Superior temporal gyrus (tissue), 1 donor: ENCODE measurements around the gene DMC1.
"Not testable (repeated sequence)": the region's sequence is repeated elsewhere in the genome, so short reads cannot be mapped to it uniquely, and the experiment has no call there.

ENCODE experiments used
- DNase-seq: peaks from one replicate; pipeline ENCODE4 v3.0.0-alpha.2; 2016; ENCODE audit errors: extremely low spot score

Gene DMC1, protein sequence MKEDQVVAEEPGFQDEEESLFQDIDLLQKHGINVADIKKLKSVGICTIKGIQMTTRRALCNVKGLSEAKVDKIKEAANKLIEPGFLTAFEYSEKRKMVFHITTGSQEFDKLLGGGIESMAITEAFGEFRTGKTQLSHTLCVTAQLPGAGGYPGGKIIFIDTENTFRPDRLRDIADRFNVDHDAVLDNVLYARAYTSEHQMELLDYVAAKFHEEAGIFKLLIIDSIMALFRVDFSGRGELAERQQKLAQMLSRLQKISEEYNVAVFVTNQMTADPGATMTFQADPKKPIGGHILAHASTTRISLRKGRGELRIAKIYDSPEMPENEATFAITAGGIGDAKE

DNA sequence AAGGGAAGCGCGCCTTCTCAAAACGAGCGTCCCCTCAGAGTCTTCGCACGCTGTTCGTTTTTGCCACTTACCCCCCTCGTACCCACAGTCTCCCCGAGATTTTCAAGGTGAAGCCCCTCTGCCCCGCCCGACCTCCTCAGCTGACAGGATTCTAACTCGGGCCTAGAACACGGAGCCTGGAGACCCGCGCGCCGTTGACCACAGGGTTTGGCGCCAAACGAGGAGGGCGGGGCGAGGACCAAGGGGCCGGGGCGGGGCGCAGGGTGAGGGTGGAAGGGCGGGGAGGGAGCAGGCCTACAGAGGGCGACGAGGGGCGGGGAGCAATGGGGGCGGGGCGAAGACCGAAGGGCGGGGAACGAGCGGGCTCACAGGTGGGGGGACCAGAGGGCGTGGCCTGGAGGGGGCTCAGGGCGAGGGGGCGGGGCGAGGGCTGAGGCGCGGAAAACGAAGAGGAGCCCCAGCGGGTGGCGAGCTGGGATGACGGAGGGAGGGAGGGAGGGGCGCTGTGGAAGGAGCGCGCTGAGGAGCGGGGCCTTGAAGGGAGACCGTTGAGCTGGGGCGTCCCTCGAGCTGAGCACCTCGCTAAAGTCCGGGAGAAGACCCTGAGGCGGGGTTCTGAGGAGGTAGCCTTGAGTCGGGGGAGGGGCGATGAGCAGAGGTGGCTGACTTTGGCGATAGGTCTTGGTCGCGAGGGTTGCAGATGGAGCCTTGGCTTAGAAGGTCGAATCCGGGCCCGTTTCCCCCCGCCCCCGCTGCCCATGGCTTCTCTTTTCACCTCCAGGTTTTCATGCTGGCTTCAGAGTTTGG, at the start of gene DMC1:
TSS of gene DMC1 (minus strand) at position 212 of the 807 bp plus-strand sequence. CDS start 1,927 bp downstream, outside the sequence.
- peak; percentile 27 for DNase-seq

DNA sequence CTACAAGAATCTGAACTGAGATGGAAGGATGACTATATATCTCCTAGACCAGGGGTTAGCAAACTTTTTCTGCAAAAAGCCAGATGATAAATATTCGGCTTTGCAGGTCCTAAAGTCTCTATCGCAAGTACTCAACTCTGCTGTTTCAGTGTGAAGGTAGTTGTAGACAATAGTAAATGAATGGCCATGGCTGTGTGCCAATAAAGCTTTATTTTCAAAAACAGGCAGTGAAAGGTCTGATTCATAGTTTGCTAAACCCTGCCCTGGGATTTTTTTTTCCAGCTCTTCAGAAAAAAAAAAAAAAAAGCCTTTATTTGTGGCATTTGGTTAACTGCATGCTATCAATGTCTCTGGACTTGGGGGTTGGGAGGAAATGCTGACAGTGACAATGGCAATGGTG, 48.7 kb upstream of the DMC1 start:
- DNase-seq = no peak

DNA sequence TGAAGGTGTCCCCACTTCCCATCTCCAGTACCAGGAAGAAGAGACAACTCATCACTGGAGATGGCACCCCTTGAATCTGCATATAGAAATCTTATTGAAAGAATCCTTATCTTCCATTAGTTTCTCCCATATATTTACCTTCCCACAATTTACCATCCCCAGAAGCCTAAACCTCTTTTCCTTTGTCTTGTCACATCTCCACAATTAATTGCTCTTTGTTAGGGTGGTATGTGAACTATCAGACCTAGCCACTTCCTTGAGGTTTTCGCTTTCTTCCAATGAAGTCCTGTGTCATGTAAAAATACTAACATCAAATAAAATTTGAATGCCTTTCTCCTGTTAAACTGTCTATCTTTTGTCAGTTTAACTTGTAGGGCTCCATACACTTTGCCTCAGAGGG, 48.3 kb upstream of the DMC1 start:
- DNase-seq = no peak

DNA sequence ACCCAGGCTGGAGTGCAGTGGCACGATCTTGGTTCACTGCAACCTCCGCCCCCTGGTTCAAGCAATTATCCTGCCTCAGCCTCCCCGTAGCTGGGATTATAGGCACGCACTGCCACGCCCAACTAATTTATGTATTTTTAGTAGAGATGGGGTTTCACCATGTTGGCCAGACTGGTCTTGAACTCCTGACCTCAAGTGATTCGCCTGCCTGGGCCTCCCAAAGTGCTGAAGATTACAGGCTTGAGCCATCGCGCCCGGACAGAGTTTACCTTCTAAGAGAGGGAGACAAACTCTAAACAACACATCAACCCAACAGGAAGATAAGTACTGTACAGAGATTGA, 45.1 kb upstream of the DMC1 start:
- not testable (repeated sequence) for DNase-seq

DNA sequence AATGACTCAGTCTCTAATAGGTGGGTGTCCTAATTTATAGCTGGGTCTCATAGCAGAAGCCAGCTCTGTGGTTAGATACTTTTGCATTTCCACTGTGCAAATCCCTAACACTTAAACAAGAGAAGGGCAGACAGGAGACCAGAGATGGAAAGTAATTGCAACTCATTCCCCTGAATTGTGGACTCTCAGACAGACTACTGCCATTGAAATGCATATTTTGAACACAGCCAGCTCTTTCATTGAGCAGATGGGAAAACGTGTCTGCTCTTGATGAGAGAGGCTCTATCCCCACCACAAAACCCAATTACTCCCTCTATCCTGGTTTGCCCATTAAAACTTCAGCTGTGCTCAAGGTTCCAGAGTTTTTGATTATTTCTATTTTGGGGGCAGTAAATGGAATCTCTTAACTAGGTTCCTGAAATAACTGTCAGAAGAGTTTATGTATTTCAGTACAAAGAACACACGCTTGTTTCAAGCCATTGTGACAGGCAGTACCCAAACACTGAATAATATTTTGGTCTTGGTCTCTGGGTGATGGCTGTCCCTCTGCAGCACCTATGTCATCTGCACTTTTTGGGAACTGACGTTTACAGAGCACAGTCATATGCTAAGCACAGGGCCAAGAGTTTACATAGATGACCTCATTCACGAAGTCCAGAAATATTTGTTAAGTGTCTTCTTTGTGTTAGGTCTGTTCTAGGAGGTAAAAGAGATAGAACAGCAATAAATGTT, 44.5 kb upstream of the DMC1 start:
- DNase-seq = no peak

DNA sequence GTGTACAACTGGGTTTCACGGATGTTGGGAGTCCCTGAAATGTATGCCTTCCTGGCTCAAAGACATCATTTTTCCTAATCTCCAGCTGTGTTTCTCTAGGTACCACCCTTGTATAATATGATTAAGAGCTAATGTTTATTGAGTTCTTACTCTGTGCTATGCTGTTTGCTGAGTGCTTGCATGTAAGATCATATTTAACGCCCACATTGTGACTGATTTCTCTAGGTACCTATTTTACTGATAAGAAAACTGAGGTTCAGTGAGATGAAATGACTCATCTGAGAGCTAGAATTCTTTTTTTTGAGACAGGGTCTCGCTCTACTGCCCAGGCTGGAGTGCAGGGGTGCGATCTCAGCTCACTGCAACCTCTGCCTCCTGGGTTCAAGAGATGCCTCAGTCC, 43.6 kb upstream of the DMC1 start:
- DNase-seq = no peak

DNA sequence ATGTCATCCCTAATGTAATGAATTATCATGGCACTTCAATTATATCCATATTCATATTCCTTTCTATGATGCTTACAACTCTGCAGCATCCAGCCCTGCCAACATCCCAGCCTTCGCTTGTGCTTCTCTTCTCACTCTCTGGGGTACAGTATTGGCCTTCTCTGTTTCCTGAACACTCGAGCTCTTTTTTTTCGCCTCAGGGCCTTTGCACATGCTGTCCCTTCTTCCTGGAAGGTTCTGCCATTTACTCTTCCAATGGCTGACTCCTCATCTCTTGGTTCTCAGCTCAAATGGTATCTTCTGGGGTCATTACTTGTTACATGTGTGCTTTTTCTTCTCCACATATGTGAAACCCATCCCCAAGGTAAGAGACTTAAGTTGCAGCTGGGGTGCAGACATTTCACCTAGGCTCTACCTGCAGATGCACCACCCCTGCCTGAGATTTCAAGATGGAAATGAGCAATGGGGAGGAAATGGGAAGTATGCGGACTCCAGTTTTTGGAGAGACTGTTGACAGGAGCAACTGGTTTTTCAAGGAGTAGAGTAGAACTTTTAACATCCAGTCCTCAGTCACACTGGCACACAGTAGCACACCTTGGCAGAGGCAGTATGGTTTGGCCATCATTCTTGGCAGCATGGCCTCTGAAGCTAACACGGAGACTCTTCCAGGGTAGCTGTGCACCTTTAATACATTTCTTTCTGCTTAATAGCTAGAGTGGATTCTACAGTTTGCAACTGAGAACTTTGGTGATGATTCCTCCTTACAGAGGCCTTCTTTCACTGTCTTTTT, 42.4 kb upstream of the DMC1 start:
- no peak for DNase-seq

DNA sequence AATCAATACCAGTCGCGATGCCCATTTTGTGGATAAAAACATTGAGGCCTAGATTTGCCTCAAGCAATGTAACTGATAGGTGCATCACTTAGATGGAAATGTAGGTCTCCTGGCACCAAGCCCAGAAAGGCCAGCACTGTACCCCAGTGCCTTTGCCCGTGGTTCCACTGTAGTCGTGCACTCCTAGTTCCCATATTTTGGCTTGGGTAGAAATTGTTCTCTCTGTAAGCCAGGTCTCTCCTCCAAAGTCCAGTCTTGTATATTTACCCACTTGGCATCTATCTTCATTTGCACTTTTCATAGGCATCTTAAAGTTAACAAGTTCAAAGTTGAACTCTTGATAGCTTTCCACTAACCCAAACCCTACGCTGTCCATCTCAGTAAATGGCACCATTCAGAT, 41.6 kb upstream of the DMC1 start:
- DNase-seq = no peak

DNA sequence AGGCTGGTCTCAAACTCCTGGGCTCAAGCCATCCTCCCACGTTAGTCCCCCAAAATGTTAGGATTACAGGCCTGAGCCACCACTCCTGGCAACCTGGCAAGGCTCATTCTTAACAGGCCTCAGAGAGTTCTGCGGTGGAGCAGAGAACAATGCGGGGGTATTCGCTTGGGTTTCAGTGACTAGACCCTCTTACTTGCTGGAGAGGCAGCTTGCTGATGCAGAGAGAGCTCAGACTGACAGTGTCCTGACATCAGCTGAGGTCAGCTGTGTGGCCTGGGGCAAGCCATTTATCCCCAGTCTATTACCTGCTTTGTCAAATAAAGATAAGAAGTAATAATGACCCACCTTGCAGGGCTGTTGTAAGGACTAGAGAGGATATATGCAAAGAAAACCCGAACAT, 40.3 kb upstream of the DMC1 start:
- DNase-seq = no peak

DNA sequence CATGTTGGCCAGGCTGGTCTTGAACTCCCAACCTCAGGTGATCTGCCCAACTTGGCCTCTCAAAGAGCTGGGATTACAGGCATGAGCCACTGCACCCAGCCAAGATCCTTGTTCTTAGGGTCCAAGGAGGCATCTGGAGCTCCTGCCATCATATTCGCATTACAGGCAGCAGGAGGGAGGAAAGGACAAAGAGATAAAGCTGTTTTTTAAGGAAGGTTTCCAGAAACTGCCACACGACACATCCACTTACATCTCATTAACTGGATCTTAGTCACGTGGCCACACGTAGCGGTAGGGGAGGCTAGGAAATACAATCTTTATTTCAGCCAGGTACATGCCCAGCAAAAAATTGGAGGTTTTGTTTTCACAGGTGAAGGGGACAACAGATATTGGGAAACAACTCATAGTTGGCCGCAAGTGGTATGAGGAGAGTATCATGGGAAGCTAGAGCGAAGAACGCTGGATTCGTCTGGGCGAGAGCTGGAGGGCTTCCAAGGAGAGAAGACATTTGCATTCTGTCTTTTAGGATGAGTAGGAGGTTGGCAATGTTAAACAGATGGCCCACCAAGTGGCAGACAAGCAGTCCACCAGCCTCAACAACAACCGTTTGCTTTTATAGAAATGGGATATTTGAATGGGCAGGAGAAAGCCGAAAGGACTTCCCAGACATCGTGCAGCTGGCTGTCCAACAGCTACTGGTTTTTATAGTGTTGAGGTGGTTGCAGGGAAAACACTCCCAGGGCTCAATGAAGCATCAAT, 39.2 kb upstream of the DMC1 start:
- DNase-seq = peak; percentile 42

DNA sequence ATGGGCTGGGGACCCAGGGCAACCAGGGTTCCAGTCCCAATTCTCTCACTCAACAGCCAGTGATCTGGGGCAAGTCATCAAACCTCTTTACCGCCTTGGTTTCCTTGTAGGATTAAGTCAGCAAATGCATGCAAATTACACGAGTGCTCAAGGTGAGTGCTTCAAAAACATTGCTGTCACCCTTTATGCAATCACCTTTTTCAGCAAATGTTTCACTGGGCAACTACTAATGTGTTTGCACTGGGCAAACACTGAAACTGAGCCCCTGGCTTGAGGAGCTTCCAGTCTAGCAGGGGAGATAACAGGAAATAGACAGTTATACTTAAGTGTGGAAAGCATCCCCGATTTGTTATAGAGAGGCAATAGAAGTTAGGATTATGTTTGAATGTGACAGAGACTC, 37.7 kb upstream of the DMC1 start:
- no peak for DNase-seq

DNA sequence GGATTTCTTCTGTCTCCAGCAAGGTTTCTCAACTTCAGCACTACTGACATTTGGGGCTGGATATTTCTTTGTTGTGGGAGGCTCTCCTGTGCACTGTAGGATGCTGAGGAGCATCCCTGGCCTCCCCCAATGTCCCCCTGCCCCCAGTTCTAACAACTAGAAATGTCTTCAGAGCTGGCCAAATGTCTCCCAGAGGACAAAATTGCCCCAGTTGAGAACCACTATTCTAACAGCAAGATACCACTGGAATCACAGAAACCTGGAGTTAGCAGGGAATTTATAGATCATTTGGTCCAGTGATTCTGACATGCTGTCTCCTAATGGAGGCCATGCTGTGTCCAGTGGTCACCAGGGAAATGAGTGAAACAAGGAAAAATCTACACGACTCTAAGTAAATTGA, 32.2 kb upstream of the DMC1 start:
- no peak for DNase-seq

DNA sequence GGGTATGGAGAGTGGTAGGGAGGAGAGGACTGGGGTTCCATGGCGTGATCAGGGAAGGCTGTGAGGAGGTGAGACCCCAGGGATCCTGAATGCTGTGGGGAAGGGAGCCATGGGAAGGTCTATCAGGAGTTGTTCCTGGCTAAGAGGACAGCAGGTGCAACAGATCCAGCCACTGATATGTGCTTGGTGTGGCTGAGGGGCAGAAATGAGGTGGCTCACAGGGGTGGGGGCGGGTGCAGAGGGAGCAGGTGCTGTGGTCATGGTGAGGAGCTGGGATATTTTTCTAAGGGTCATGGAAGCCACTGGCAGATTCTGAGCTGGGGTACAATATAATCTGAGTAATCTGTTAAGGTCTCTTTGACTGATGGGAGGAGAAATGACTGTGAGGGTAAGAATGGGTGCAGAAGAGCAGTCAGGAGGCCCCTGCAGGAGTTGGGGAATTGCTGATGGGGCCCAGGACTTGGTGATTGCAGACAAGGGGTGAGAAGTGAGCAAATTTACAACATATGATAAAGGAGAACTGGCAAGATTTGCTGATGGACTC, 31.3 kb upstream of the DMC1 start:
- DNase-seq = no peak

DNA sequence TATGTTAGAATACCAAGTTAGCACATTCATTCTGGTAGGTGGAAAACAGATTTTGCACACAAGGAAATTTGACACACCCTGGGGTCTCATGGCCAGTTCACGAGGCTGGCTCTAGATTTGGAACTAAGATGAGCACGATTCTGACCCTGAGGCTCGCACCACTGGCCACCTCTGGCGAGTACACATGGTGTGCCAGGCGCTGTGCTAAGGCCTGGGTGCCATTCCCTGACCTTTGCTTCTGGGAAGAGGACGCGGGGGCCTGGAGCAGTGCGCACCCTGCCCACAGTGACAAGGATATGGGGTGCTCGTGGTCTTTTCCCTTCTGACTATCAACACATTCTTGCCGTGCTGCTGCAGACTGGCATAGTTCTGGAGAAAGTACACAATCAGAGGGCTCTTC, 29.5 kb upstream of the DMC1 start:
- DNase-seq = no peak

DNA sequence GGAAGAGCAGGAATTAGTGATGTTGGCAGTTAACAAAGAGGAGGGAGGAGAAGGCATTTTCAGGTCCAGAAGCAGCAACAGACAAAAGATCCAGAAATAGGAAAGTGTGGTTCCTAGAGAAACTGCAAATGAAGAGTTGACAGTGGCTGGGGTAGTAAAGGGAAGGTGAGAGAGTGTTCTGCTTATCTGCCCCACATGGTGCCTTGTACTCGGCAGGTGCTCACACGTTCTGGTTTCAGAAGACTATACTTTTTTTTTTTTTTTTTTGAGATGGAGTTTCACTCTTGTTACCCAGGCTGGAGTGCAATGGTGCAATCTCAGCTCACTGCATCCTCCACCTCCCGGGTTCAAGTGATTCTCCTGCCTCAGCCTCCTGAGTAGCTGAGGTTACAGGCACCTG, 12.9 kb upstream of the DMC1 start:
- DNase-seq = not testable (repeated sequence)

DNA sequence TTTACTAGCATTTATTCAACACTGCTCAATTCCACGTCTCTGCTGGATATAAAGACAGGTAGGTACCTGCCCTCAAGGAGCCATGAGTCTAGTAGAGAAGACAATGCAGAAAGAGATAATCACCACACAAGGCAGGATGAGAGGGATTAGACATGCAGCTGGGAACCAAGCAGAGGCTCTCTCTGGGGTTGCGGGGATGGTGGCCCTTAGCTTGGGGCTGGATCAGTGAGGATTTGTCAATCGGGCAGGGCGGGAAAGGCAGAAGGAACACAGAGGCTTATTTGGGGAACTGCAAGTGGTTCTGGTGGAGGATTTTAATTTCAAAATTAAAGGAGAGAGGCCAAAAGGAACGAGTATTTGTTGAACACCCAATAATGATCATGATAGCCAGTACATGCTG, 8.5 kb upstream of the DMC1 start:
- no peak for DNase-seq

DNA sequence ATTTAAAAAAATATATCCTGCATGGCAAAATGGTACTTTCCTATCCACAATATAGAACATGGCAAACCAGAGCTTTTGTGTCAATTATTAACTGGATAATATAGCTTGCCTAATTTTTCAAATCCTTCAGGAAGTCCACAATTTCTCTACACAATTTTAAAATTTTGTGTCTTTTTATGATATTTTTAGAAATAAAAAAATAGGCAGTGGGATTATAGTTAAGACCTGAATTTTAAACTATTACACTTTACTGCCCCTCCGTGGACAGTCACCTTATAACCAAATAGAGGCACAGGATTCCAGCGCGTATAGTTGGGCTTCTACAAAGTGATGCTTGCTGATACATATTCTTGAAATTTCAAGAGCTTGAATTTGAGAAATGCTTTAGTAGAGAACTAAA, 2.1 kb upstream of the DMC1 start:
- DNase-seq = peak; percentile 90

DNA sequence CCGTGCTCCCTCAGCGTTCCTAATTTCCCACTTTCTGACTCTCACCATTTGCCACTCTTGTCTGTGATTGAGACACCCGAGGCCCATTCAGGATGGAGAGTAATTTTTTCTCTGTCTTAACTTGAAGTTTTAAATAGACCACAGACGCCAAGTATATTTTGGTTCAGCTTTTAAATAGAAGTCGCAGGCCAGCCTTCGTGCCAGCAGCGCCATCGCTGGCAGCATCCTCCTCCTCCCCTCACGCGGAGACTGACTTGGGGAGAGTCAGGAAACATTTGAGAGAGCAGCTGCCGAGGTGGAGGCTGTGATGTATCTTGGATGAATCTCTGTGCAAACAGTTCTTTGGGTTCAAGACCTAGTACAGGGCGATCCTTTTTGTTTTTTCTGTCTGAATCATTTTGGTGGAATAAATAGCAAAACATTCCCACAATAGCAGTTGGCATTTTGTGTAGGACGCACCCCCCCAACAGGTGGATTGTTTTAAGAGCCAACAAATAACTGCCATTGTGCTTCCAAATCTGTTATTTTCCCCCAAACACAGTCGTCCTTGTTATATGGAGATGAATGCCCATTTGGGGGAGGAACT, 889 bp upstream of the DMC1 start:
- peak; percentile 83 for DNase-seq

DNA sequence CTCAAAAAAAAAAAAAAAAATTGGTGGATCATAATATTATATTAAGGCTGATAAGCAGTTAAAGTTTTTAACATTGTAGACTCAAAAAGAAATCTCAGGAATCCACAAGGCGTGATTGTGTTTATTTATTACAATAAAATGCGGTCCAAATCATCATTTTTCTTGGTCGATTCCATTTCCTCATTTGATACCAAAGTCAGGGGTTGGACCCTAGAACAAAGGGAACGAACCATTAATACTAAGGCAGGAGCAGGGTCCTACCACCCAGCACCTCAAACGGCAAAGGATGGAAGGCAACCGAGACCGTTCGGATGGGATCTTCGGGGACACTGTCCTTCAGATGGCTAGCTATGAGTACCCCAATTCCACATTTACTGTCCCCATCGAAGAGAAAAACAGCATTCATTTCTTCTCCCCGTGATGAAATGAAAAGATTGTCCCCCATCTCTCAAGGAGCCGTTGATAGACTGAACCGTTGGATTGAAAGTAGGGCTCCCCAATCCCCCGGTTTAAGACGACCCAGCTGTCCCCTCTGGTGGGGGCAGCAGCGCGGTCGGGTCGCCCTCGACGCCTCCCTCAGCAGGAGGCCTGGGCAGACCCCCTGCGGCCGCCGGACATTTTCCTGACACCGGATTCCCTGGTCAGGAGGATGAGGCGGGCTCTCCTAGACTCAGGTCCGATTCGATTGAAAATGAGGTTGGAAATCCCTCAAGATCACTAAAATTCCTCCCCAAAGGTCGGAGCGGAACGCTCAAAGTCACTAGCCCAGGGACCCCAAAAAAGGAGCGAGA, 607 bp downstream of the DMC1 start:
- peak; percentile 17 for DNase-seq
